Gastrocnemius medialis (tissue), 4 donors: ENCODE data around the gene YAE1.

ENCODE experiments used
- POLR2A ChIP-seq, 2 donors: fragments of 450-650 bp; IDR thresholded peaks; one replicate each; pipeline ENCODE4 v1.6.1; 2017; ENCODE audit warnings: antibody characterized with exemption in 2 of 2, mild to moderate bottlenecking in 2 of 2, moderate library complexity in 2 of 2
- TF ChIP-seq, protein P1 (sequence below), 5 experiments: fragments of 450-650 bp in 3 of 5; fragments of 200-600 bp in 2 of 5; sonication (generic) in 2 of 5; IDR thresholded peaks in 4 of 5; conservative IDR thresholded peaks in 1 of 5; 1 replicate in 4 of 5; 2 replicates in 1 of 5; pipeline ENCODE4 v1.5.1; 2016 to 2019; ENCODE audit warnings: antibody characterized with exemption in 5 of 5, mild to moderate bottlenecking in 3 of 5, moderate library complexity in 3 of 5

DNA sequence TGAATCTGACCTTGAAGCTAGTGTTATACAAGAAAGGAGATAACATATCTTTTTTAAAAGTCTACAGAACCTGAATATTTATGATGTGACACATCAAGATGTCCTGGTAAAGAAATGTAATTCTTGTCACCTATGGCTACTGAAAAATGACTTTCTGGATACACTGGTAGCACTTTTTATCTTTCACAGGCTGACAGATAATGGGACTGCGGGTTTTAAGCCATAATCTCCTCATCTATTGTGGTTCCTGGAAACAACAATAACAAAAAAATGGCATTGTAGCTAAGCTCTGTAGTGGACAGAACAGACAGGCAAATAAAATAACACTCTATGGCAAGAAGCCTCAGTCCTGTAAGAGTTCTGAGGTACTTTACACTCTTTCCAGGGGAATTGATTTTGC, 31.6 kb upstream of the YAE1 start:
- TF ChIP-seq, protein P1, sequence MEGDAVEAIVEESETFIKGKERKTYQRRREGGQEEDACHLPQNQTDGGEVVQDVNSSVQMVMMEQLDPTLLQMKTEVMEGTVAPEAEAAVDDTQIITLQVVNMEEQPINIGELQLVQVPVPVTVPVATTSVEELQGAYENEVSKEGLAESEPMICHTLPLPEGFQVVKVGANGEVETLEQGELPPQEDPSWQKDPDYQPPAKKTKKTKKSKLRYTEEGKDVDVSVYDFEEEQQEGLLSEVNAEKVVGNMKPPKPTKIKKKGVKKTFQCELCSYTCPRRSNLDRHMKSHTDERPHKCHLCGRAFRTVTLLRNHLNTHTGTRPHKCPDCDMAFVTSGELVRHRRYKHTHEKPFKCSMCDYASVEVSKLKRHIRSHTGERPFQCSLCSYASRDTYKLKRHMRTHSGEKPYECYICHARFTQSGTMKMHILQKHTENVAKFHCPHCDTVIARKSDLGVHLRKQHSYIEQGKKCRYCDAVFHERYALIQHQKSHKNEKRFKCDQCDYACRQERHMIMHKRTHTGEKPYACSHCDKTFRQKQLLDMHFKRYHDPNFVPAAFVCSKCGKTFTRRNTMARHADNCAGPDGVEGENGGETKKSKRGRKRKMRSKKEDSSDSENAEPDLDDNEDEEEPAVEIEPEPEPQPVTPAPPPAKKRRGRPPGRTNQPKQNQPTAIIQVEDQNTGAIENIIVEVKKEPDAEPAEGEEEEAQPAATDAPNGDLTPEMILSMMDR (IDR thresholded peaks at IDR 0.05 in 4 of 5, conservative IDR thresholded peaks at IDR 0.05 in 1 of 5): no peak
- no peak for TF ChIP-seq POLR2A (IDR thresholded peaks at IDR 0.05)
